Spleen (tissue), 7 donors: ENCODE data around the gene VAV1.

Experiments
- CTCF ChIP-seq, 11 experiments: fragments of 200-600 bp in 7 of 11; fragments of 450-650 bp in 4 of 11; sonication (generic) in 4 of 11; IDR thresholded peaks in 8 of 11; conservative IDR thresholded peaks in 3 of 11; 1 replicate in 7 of 11; 2 replicates in 4 of 11; pipeline versions ENCODE4 v1.4.0 to v1.8.0; 2016 to 2021; ENCODE audit warnings: antibody characterized with exemption in 11 of 11, inconsistent platforms in 4 of 11, mild to moderate bottlenecking in 1 of 11
- POLR2A ChIP-seq, 3 donors: fragments of 450-650 bp; IDR thresholded peaks; one replicate each; pipeline ENCODE4 v1.5.1; 2017; ENCODE audit warnings: antibody characterized with exemption in 3 of 3, mild to moderate bottlenecking in 1 of 3
- POLR2AphosphoS5 ChIP-seq, 3 donors: sonication (generic); formaldehyde crosslinking; IDR thresholded peaks; one replicate each; pipeline ENCODE4 v1.5.1; 2017; ENCODE audit warnings: antibody characterized with exemption in 3 of 3
- donor health status: DM: no; HTN: no; CAD: no; lungs with moderate emphysema.
- donor health status: DM: no; HTN: no; CAD: no.
- donor health status: DM: no; HTN: no; CAD: no.

- no peak for TF ChIP-seq CTCF (IDR thresholded peaks at IDR 0.05 in 8 of 11, conservative IDR thresholded peaks at IDR 0.05 in 3 of 11)
- no peak for TF ChIP-seq POLR2A (IDR thresholded peaks at IDR 0.05)
- TF ChIP-seq POLR2AphosphoS5 (IDR thresholded peaks at IDR 0.05) = no peak
Observed at GRCh38 chr19:6778386-6778785, 5.9 kb downstream of the VAV1 start.
